Kidney epithelial cell (primary cell): ENCODE results near the gene RP2. TPM values are rescaled to one million over a fixed set of nuclear protein-coding genes. Genes with fewer than 3 reads are reported as not detected.

Experiments
- DNase-seq: peaks from one replicate; pipeline ENCODE4 v3.0.0-alpha.2; 2010; ENCODE audit warnings: low read depth
- H3K27me3 ChIP-seq: 2 replicates; pipeline ENCODE4 v1.6.0; 2011; ENCODE audit warnings: low read length; ENCODE audit not compliant: control insufficient read depth, insufficient read depth
- H3K36me3 ChIP-seq: 2 replicates; pipeline ENCODE4 v1.5.1; 2011; ENCODE audit warnings: low read length; ENCODE audit not compliant: control insufficient read depth, insufficient read depth
- H3K4me3 ChIP-seq: 2 replicates; pipeline ENCODE4 v1.5.1; 2011; ENCODE audit warnings: low read depth, mild to moderate bottlenecking, control low read depth, low read length
- CTCF ChIP-seq: IDR thresholded peaks from 2 replicates; pipeline ENCODE4 v1.5.1; 2011; ENCODE audit warnings: mild to moderate bottlenecking, moderate library complexity, low read length, control low read depth, inconsistent platforms; ENCODE audit not compliant: insufficient read depth, poor library complexity, severe bottlenecking
- total RNA-seq: library from RNA; depleted of rRNA; stranded (reverse); fragments of >200 nt; gene quantifications from 2 replicates; pipeline ENCODE4 v1.2.3, GENCODE V29; 2015

Gene RP2
- total RNA-seq, 1 donor from 2014 or later, result 15.6 TPM

- Histone ChIP-seq H3K27me3 (no peaks in the 10 kb centered on the region), H3K36me3 (no peaks in the 10 kb centered on the region), H3K4me3 (no peak overlapping the region)
- TF ChIP-seq CTCF, result peak; percentile 78
- DNase-seq, result no peak
These were observed 40.2 kb upstream of the RP2 start for GRCh38 chrX:46796574-46797191.

- DNase-seq, result no peak
- Histone ChIP-seq H3K36me3 (no peaks in the 10 kb centered on the region), H3K4me3 (no peak overlapping the region), H3K27me3 (no peaks in the 10 kb centered on the region)
- peak; percentile 20 for TF ChIP-seq CTCF
These were observed 33.7 kb upstream of the RP2 start for GRCh38 chrX:46803140-46803539.

GRCh38 chrX:46805270-46805669 lies 31.6 kb upstream of the RP2 start:
- Histone ChIP-seq H3K4me3 (no peak overlapping the region), H3K27me3 (no peaks in the 10 kb centered on the region), H3K36me3 (no peaks in the 10 kb centered on the region)
- TF ChIP-seq CTCF, result no peak
- no peak for DNase-seq

- no peak overlapping the region for H3K4me3 ChIP-seq
- TF ChIP-seq CTCF, result no peak
- DNase-seq, result no peak
- no peaks in the 10 kb centered on the region for H3K27me3 ChIP-seq
- H3K36me3 ChIP-seq, result no peaks in the 10 kb centered on the region
These were observed 25.7 kb upstream of the RP2 start for GRCh38 chrX:46811121-46811520.

GRCh38 chrX:46812445-46812844 lies 24.4 kb upstream of the RP2 start:
- no peak for TF ChIP-seq CTCF
- DNase-seq, result no peak
- no peaks in the 10 kb centered on the region for H3K36me3 ChIP-seq
- H3K27me3 ChIP-seq, result no peaks in the 10 kb centered on the region
- no peak overlapping the region for H3K4me3 ChIP-seq

GRCh38 chrX:46814966-46815365 lies 21.9 kb upstream of the RP2 start:
- DNase-seq, result no peak
- no peak for TF ChIP-seq CTCF
- Histone ChIP-seq H3K36me3 (no peaks in the 10 kb centered on the region), H3K27me3 (no peaks in the 10 kb centered on the region), H3K4me3 (no peak overlapping the region)
